GM23338 (cell line): Measurements from ENCODE around the gene CDH23. TPM values are rescaled to one million over a fixed set of nuclear protein-coding genes. Genes with fewer than 3 reads are reported as not detected.

Experiments
- ATAC-seq: fragments of 200-7000 bp; cut with Tn5 transposase; 3 replicates; pipeline ENCODE4 v1.9.1; 2020
- DNase-seq: peaks from one replicate; pipeline ENCODE4 v3.0.0-alpha.2; 2015; ENCODE audit warnings: low spot score
- H2AFZ ChIP-seq: fragments of 200-600 bp; sonication (generic); 2 replicates; pipeline ENCODE4 v1.8.0; 2016; ENCODE audit warnings: antibody characterized with exemption, mild to moderate bottlenecking, moderate library complexity
- H3F3A ChIP-seq: fragments of 200-600 bp; sonication (generic); replicated peaks from 2 replicates; pipeline ENCODE4 v1.8.0; 2017; ENCODE audit warnings: antibody characterized with exemption, mixed run types, low read depth
- H3K27ac ChIP-seq: fragments of 200-600 bp; sonication (generic); 2 replicates; pipeline ENCODE4 v1.6.1; 2016; ENCODE audit warnings: low read depth
- H3K27me3 ChIP-seq: fragments of 200-600 bp; sonication (generic); 2 replicates; pipeline ENCODE4 v1.8.0; 2016; ENCODE audit warnings: mild to moderate bottlenecking, mixed run types, moderate library complexity; ENCODE audit not compliant: insufficient read depth
- H3K36me3 ChIP-seq: fragments of 200-600 bp; sonication (generic); 2 replicates; pipeline ENCODE4 v1.8.0; 2016; ENCODE audit warnings: mild to moderate bottlenecking; ENCODE audit not compliant: insufficient read depth
- H3K4me1 ChIP-seq: fragments of 200-600 bp; sonication (generic); 2 replicates; pipeline ENCODE4 v1.8.0; 2016; ENCODE audit warnings: mild to moderate bottlenecking, moderate library complexity; ENCODE audit not compliant: insufficient read depth
- H3K4me2 ChIP-seq: fragments of 200-600 bp; sonication (generic); 2 replicates; pipeline ENCODE4 v1.7.1; 2017; ENCODE audit warnings: mixed run types
- H3K4me3 ChIP-seq: fragments of 200-600 bp; sonication (generic); 2 replicates; pipeline ENCODE4 v1.6.1; 2016; ENCODE audit warnings: mixed run types
- H3K79me2 ChIP-seq: fragments of 200-600 bp; sonication (generic); replicated peaks from 2 replicates; pipeline ENCODE4 v1.8.0; 2017; ENCODE audit warnings: mild to moderate bottlenecking; ENCODE audit not compliant: insufficient read depth
- H3K9me2 ChIP-seq: fragments of 200-600 bp; sonication (generic); 2 replicates; pipeline ENCODE4 v1.8.0; 2017; ENCODE audit not compliant: insufficient read depth
- H4K20me1 ChIP-seq: fragments of 200-600 bp; sonication (generic); replicated peaks from 2 replicates; pipeline ENCODE4 v1.8.0; 2017; ENCODE audit warnings: mild to moderate bottlenecking; ENCODE audit not compliant: insufficient read depth
- H3K27ac Mint-ChIP-seq: 2 replicates; pipeline ENCODE4 v1.8.0; 2020; ENCODE audit warnings: inconsistent platforms, mild to moderate bottlenecking, moderate library complexity, mixed read lengths
- H3K27me3 Mint-ChIP-seq: 3 replicates; pipeline ENCODE4 v1.8.0; 2022; ENCODE audit warnings: low read depth, mild to moderate bottlenecking, moderate library complexity, mixed read lengths, inconsistent platforms; ENCODE audit not compliant: insufficient read depth, poor library complexity
- H3K36me3 Mint-ChIP-seq: 3 replicates; pipeline ENCODE4 v1.8.0; 2021; ENCODE audit warnings: low read depth, mild to moderate bottlenecking, inconsistent platforms, moderate library complexity, mixed read lengths
- H3K4me1 Mint-ChIP-seq: 3 replicates; pipeline ENCODE4 v1.8.0; 2020; ENCODE audit warnings: mild to moderate bottlenecking, inconsistent platforms, mixed read lengths
- H3K4me3 Mint-ChIP-seq: 3 replicates; pipeline ENCODE4 v1.8.0; 2021; ENCODE audit warnings: moderate library complexity, mild to moderate bottlenecking, inconsistent platforms, mixed read lengths
- H3K9me3 Mint-ChIP-seq: 3 replicates; pipeline ENCODE4 v1.8.0; 2020; ENCODE audit warnings: moderate library complexity, mild to moderate bottlenecking, inconsistent platforms, mixed read lengths
- CREB1 ChIP-seq: fragments of 250-450 bp; sonication (Bioruptor Pico); IDR thresholded peaks from 2 replicates; pipeline ENCODE4 v1.5.0; 2020; ENCODE audit warnings: low read depth, mild to moderate bottlenecking, moderate library complexity
- CTCF ChIP-seq, 2 experiments: fragments of 200-600 bp in 1 of 2; sonication (generic) in 1 of 2; conservative IDR thresholded peaks; 2 replicates each; pipeline versions ENCODE4 v1.5.1 to v1.6.1; 2016 to 2017; ENCODE audit warnings: antibody characterized with exemption in 2 of 2, low read depth in 2 of 2, mild to moderate bottlenecking in 2 of 2, moderate library complexity in 1 of 2
- ETS1 ChIP-seq: IDR thresholded peaks from 2 replicates; pipeline ENCODE4 v1.6.1; 2016; ENCODE audit warnings: antibody characterized with exemption
- EZH2 ChIP-seq: fragments of 200-600 bp; sonication (generic); IDR thresholded peaks from one replicate; pipeline ENCODE4 v1.8.0; 2017; ENCODE audit warnings: antibody characterized with exemption, mild to moderate bottlenecking, low read depth; ENCODE audit not compliant: unreplicated experiment
- EZH2phosphoT487 ChIP-seq: fragments of 200-600 bp; sonication (generic); IDR thresholded peaks from one replicate; pipeline ENCODE4 v1.8.1; 2018; ENCODE audit warnings: antibody characterized with exemption; ENCODE audit not compliant: unreplicated experiment
- JUNB ChIP-seq: IDR thresholded peaks from one replicate; pipeline ENCODE4 v1.6.1; 2016; ENCODE audit warnings: antibody characterized with exemption; ENCODE audit not compliant: unreplicated experiment
- NANOG ChIP-seq: IDR thresholded peaks from 2 replicates; pipeline ENCODE4 v1.6.1; 2016; ENCODE audit warnings: antibody characterized with exemption, borderline replicate concordance
- POLR2AphosphoS5 ChIP-seq: IDR thresholded peaks from 2 replicates; pipeline ENCODE4 v1.6.1; 2016; ENCODE audit warnings: antibody characterized with exemption, low read depth
- STAT1 ChIP-seq: IDR thresholded peaks from one replicate; pipeline ENCODE4 v1.6.1; 2016; ENCODE audit warnings: antibody characterized with exemption; ENCODE audit not compliant: unreplicated experiment
- ZNF114 ChIP-seq: fragments of 250-450 bp; sonication (Bioruptor Pico); IDR thresholded peaks from 2 replicates; pipeline ENCODE4 v1.5.0; 2020; ENCODE audit warnings: mild to moderate bottlenecking, moderate library complexity
- ZNF331 ChIP-seq: fragments of 250-450 bp; sonication (Bioruptor Pico); IDR thresholded peaks from 2 replicates; pipeline ENCODE4 v1.5.0; 2020; ENCODE audit warnings: low read depth, mild to moderate bottlenecking, moderate library complexity
- ZNF462 ChIP-seq: fragments of 250-450 bp; sonication (Bioruptor Pico); IDR thresholded peaks from 2 replicates; pipeline ENCODE4 v1.5.0; 2020; ENCODE audit warnings: mild to moderate bottlenecking, moderate library complexity
- polyA plus RNA-seq: library from polyadenylated mRNA; unstranded; fragments of >200 nt; fragmentation: Nextera tagmentation; extraction: Ambion mirVana; gene quantifications from 2 replicates; pipeline ENCODE4 v1.2.1, GENCODE V29; 2016
- total RNA-seq: library from RNA; depleted of rRNA; stranded (reverse); fragments of >200 nt; shearing (Covaris generic); gene quantifications from 2 replicates; pipeline ENCODE4 v1.2.3, GENCODE V29; 2014

Gene CDH23
- total and polyA plus RNA-seq, 2 experiments from 2014 or later = 0.95 to 4.3 TPM

GRCh38 chr10:71844084-71844483 is 447.4 kb downstream of the CDH23 start (continued):
- TF ChIP-seq ZNF462 (CRISPR knock-in tag) (no peak), CREB1 (CRISPR knock-in tag) (no peak), STAT1 (no peak), CTCF (conservative IDR thresholded peaks at IDR 0.05; ENCODE audit: low read depth in 2 of 2) (no peak), ZNF331 (CRISPR knock-in tag) (no peak), ZNF114 (no peak), NANOG (no peak), EZH2 (no peak)

GRCh38 chr10:71844695-71845094 is 448.0 kb downstream of the CDH23 start:
- Mint-ChIP-seq H3K4me3 (no peak overlapping the region), H3K36me3 (no peaks in the 10 kb centered on the region), H3K27me3 (peaks cover 3% of the 10 kb centered on the region), H3K9me3 (no peaks in the 10 kb centered on the region), H3K27ac (no peak overlapping the region), H3K4me1 (peaks cover 44% of the 10 kb centered on the region)
- Histone ChIP-seq H3K27me3 (no peaks in the 10 kb centered on the region), H3K36me3 (no peaks in the 10 kb centered on the region), H3K79me2 (peaks cover 96% of the 10 kb centered on the region), H3K4me2 (no peak overlapping the region), H3K9me2 (no peaks in the 10 kb centered on the region), H2AFZ (no peak overlapping the region), H3K4me1 (peaks cover 39% of the 10 kb centered on the region), H4K20me1 (peaks cover 75% of the 10 kb centered on the region), H3K27ac (no peak overlapping the region), H3F3A (no peaks in the 10 kb centered on the region; the same call in 1 of the 2 replicates), H3K4me3 (no peak overlapping the region)
- no peak for ATAC-seq
- DNase-seq = no peak
- TF ChIP-seq JUNB = no peak
- TF ChIP-seq POLR2AphosphoS5 = no peak
- no peak for TF ChIP-seq ZNF331 (CRISPR knock-in tag)
- TF ChIP-seq CREB1 (CRISPR knock-in tag) = no peak
- TF ChIP-seq CTCF (conservative IDR thresholded peaks at IDR 0.05; ENCODE audit: low read depth in 2 of 2) = no peak
- no peak for TF ChIP-seq ETS1
- no peak for TF ChIP-seq STAT1
- no peak for TF ChIP-seq EZH2phosphoT487
